Type B pancreatic cell (in vitro differentiated cells): ENCODE measurements around the gene ANXA7. TPM values are rescaled to one million over a fixed set of nuclear protein-coding genes. Genes with fewer than 3 reads are reported as not detected.

ENCODE experiments used
- DNase-seq: peaks from one replicate; pipeline ENCODE4 v3.0.0; 2021; ENCODE audit warnings: mixed read lengths; ENCODE audit not compliant: unreplicated experiment; ENCODE audit errors: extremely low spot score
- H3K27ac Mint-ChIP-seq: 2 replicates; pipeline ENCODE4 v1.8.0; 2021; ENCODE audit warnings: mild to moderate bottlenecking, mixed read lengths
- H3K27me3 Mint-ChIP-seq: 2 replicates; pipeline ENCODE4 v1.8.0; 2021; ENCODE audit warnings: mixed read lengths
- H3K36me3 Mint-ChIP-seq: 2 replicates; pipeline ENCODE4 v1.8.0; 2021; ENCODE audit warnings: mixed read lengths
- H3K4me1 Mint-ChIP-seq: one replicate; pipeline ENCODE4 v1.8.0; 2021; ENCODE audit warnings: mixed read lengths; ENCODE audit not compliant: unreplicated experiment
- H3K4me3 Mint-ChIP-seq: 2 replicates; pipeline ENCODE4 v1.8.0; 2021; ENCODE audit warnings: mild to moderate bottlenecking, mixed read lengths
- H3K9me3 Mint-ChIP-seq: 2 replicates; pipeline ENCODE4 v1.8.0; 2021; ENCODE audit warnings: mixed read lengths
- long read RNA-seq: library from polyadenylated mRNA; unstranded; transcript quantifications from one replicate; pipeline ENCODE4 v2.0.0, GENCODE V29; 2020
- total RNA-seq: library from RNA; stranded (reverse); gene quantifications from 2 replicates; pipeline ENCODE4 v1.2.1, GENCODE V29; 2021; ENCODE audit warnings: low replicate concordance
- TF ChIP-seq, protein P1 (sequence below): fragments of 200-600 bp; sonication (generic); conservative IDR thresholded peaks from 2 replicates; pipeline ENCODE4 v1.5.0; 2021; ENCODE audit warnings: antibody characterized with exemption, mild to moderate bottlenecking

ANXA7 gene
- 60.6 and 72.5 TPM in 2 replicates for total RNA-seq
- long read RNA-seq, transcript ANXA7-202 (13 exons, 2,452 nt): major isoform, 567 of 758 reads
- long read RNA-seq, partial matches to known transcripts: 106 of 758 reads
- long read RNA-seq, other reads (novel, unspliced or antisense): 84 of 758 reads

- Mint-ChIP-seq H3K4me3 (peak within 1 kb of the TSS; percentile 91), H3K27ac (peak within 1 kb of the TSS; percentile 98), H3K27me3 (no peaks in the 10 kb centered on the region), H3K9me3 (no peaks in the 10 kb centered on the region), H3K36me3 (peaks cover 3% of the 10 kb centered on the region), H3K4me1 (peaks cover 19% of the 10 kb centered on the region)
- TF ChIP-seq, protein P1, sequence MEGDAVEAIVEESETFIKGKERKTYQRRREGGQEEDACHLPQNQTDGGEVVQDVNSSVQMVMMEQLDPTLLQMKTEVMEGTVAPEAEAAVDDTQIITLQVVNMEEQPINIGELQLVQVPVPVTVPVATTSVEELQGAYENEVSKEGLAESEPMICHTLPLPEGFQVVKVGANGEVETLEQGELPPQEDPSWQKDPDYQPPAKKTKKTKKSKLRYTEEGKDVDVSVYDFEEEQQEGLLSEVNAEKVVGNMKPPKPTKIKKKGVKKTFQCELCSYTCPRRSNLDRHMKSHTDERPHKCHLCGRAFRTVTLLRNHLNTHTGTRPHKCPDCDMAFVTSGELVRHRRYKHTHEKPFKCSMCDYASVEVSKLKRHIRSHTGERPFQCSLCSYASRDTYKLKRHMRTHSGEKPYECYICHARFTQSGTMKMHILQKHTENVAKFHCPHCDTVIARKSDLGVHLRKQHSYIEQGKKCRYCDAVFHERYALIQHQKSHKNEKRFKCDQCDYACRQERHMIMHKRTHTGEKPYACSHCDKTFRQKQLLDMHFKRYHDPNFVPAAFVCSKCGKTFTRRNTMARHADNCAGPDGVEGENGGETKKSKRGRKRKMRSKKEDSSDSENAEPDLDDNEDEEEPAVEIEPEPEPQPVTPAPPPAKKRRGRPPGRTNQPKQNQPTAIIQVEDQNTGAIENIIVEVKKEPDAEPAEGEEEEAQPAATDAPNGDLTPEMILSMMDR: peak; percentile 44
- peak; percentile 91 for DNase-seq
Observed at GRCh38 chr10:73413528-73414229, at the start of gene ANXA7. Gene ANXA7, minus strand, starts transcription at chr10:73414058. Its CDS starts 13,202 bp downstream, at chr10:73400856.

- Mint-ChIP-seq H3K4me3 (no peak overlapping the region), H3K4me1 (no peaks in the 10 kb centered on the region), H3K27ac (no peak overlapping the region)
Observed at GRCh38 chr10:73460897-73461296, 47.0 kb upstream of the ANXA7 start.

GRCh38 chr10:73459683-73460314, 45.9 kb upstream of the ANXA7 start:
- Mint-ChIP-seq H3K36me3 (peaks cover 25% of the 10 kb centered on the region), H3K4me1 (no peaks in the 10 kb centered on the region), H3K9me3 (no peaks in the 10 kb centered on the region), H3K4me3 (no peak overlapping the region), H3K27me3 (no peaks in the 10 kb centered on the region), H3K27ac (no peak overlapping the region)
- TF ChIP-seq, protein P1: no peak
- DNase-seq: no peak

More at GRCh38 chr10:73460897-73461296, 47.0 kb upstream of the ANXA7 start:
- H3K36me3 Mint-ChIP-seq: peaks cover 25% of the 10 kb centered on the region
- no peaks in the 10 kb centered on the region for H3K9me3 Mint-ChIP-seq
- DNase-seq: no peak
- TF ChIP-seq, protein P1: no peak
- no peaks in the 10 kb centered on the region for H3K27me3 Mint-ChIP-seq

DNA sequence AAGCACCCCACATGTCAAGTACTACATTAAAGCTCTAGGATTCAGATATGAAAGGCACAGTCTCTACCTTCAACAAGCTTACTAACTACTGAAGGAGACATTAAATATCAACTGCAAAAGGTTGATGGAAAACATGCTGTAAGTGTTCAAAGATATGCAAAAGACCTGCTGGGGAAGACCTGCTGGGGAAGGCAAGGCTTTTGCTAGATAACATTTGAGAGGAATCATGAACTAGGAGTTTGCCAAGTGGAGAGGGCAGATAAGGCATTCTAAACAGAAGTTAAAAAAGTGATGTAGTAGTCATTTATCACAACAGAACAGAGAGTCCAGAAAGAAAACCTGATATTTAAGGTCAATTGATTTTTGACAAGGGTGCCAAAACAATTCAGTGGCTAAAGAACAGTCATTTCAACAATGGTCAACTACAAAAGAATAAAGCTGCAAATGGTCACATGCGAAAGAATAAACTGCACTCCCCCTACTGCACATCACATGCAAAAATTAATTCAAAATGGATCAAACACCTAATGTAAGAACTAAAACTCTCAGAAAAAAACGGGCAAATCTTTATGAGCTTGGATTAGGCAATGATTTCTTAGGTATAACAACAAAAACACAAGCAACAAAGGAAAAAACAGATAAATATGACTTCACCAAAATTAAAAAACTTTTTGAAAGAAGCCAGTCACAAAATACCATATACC, 42.5 kb upstream of the ANXA7 start:
- Mint-ChIP-seq H3K27ac (no peak overlapping the region), H3K4me3 (no peak overlapping the region), H3K36me3 (peaks cover 20% of the 10 kb centered on the region), H3K4me1 (no peaks in the 10 kb centered on the region), H3K9me3 (no peaks in the 10 kb centered on the region), H3K27me3 (no peaks in the 10 kb centered on the region)
- TF ChIP-seq, protein P1: no peak
- no peak for DNase-seq

DNA sequence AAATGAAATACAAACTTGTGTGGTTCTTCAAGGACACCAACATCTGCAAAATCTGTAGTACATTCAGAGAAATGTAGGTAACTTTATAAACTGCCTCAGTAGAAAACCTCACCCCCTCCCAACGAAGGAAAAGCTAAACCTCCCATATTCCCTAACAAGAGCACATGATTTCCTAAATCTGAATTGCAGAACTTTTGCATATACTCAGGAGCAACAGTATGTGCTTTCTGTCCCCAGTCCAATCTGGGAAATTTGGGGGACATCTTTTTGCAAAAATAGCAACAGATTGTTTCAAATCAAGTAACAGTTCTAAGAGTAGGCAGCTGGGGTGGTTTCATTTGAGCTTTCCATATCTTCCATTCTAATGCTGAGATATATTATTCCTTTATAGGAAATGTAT, 35.3 kb upstream of the ANXA7 start:
- Mint-ChIP-seq H3K4me1 (no peaks in the 10 kb centered on the region), H3K27me3 (no peaks in the 10 kb centered on the region), H3K27ac (no peak overlapping the region), H3K4me3 (no peak overlapping the region), H3K36me3 (peaks cover 6% of the 10 kb centered on the region), H3K9me3 (no peaks in the 10 kb centered on the region)
- TF ChIP-seq, protein P1: no peak
- DNase-seq: no peak
